Measurements from ENCODE around the gene ATF2. TPM values are rescaled to one million over a fixed set of nuclear protein-coding genes. Genes with fewer than 3 reads are reported as not detected.

Gene ATF2
- total and polyA plus RNA-seq, 9 of the 15 experiments (the other 6 are each of a cell fraction or from before 2014, with no cell fraction given): 24.2 to 111 (median 45.9) TPM

DNA sequence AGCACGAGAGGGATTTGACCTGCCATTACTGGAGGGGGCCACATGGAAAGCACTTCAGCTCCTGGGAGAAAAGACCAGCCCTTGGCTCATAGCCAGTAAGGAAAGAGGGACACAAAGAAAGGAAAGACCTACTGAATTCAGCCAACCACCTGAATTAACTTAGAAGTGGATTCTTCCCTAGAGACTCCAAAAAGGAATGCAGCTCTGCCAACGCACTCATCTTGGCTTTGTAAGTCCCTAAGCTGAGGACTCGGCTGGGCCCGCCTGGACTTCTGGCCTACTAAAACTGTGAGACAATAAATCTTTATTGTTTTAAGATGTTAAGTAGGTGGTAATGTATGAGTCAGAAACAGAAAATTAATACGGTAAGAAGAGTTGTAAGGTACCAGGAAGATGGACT, 11.5 kb downstream of the ATF2 start:
- Histone ChIP-seq H3K9ac (ENCODE audit: insufficient read depth in 1 of 2, low read depth in 2 of 2, low read length in 2 of 2) (no peak overlapping the region; a peak in 1 of 4 replicates), H3K36me3 (ENCODE audit: control insufficient read depth, insufficient read depth, low read length) (peaks cover 33% of the 10 kb centered on the region), H3K4me2 (ENCODE audit: insufficient read depth, low read length) (no peak overlapping the region), H3K9me3 (replicated peaks; ENCODE audit: control insufficient read depth, insufficient read depth, low read depth, low read length) (no peaks in the 10 kb centered on the region), H4K20me1 (replicated peaks; ENCODE audit: control insufficient read depth, insufficient read depth, low read length) (peaks cover 34% of the 10 kb centered on the region), H3K79me2 (ENCODE audit: control insufficient read depth, insufficient read depth, low read length) (peaks cover 96% of the 10 kb centered on the region), H3K4me1 (replicated peaks in 1 of 2; ENCODE audit: control insufficient read depth in 2 of 2, insufficient read depth in 2 of 2, low read length in 2 of 2) (peaks cover 21 to 43% of the 10 kb centered on the region in 2 experiments), H3K9me1 (ENCODE audit: control insufficient read depth, insufficient read depth, low read length) (no peaks in the 10 kb centered on the region), H3K4me3 (no peak overlapping the region), H2AFZ (ENCODE audit: low read depth, low read length) (no peak overlapping the region), H3K27me3 (ENCODE audit: control insufficient read depth in 2 of 2, insufficient read depth in 2 of 2, low read length in 2 of 2) (no peaks in the 10 kb centered on the region), H3K27ac (ENCODE audit: extremely low read depth, low read depth, low read length) (no peak overlapping the region; the same call in 2 of the 3 replicates)
- no TSS peak for BruUV-seq (replicated peaks)
- TF ChIP-seq NFIC (IDR thresholded peaks at IDR 0.05) (peak; percentile 79), HDAC2 (IDR thresholded peaks at IDR 0.05) (no peak)
- TF ChIP-seq, protein P1, sequence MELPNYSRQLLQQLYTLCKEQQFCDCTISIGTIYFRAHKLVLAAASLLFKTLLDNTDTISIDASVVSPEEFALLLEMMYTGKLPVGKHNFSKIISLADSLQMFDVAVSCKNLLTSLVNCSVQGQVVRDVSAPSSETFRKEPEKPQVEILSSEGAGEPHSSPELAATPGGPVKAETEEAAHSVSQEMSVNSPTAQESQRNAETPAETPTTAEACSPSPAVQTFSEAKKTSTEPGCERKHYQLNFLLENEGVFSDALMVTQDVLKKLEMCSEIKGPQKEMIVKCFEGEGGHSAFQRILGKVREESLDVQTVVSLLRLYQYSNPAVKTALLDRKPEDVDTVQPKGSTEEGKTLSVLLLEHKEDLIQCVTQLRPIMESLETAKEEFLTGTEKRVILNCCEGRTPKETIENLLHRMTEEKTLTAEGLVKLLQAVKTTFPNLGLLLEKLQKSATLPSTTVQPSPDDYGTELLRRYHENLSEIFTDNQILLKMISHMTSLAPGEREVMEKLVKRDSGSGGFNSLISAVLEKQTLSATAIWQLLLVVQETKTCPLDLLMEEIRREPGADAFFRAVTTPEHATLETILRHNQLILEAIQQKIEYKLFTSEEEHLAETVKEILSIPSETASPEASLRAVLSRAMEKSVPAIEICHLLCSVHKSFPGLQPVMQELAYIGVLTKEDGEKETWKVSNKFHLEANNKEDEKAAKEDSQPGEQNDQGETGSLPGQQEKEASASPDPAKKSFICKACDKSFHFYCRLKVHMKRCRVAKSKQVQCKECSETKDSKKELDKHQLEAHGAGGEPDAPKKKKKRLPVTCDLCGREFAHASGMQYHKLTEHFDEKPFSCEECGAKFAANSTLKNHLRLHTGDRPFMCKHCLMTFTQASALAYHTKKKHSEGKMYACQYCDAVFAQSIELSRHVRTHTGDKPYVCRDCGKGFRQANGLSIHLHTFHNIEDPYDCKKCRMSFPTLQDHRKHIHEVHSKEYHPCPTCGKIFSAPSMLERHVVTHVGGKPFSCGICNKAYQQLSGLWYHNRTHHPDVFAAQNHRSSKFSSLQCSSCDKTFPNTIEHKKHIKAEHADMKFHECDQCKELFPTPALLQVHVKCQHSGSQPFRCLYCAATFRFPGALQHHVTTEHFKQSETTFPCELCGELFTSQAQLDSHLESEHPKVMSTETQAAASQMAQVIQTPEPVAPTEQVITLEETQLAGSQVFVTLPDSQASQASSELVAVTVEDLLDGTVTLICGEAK (IDR thresholded peaks at IDR 0.05): peak; percentile 70
- TF ChIP-seq, protein P1 (CRISPR knock-in tag; IDR thresholded peaks at IDR 0.05): peak; percentile 42; the same call in 1 of the 2 replicates
- DNase-seq (ENCODE audit: extremely low read depth in 1 of 4, low spot score in 3 of 4): no peak
- no peak for ATAC-seq
- intact Hi-C loops (cut with micrococcal nuclease): no loop called here
- FAIRE-seq: no peak
- WGBS (ENCODE audit: insufficient coverage, low coverage, missing lambda C conversion rate): 78% methylated on average over 5 of the region's 5 CpGs
- in situ Hi-C loops (cut with MboI): no loop called here
- ChIA-PET POLR2A (interaction anchor here (0.5 to 3.0 kb wide), 3 partner anchors 9 to 17 kb away, joined by 3 to 17 read pairs (median 4); no protein-coding TSS in a partner anchor), CTCF (ENCODE audit: low intra/inter-chr PET ratio) (no interaction called here)
